ENCODE measurements around the gene MAN1C1. TPM values are rescaled to one million over a fixed set of nuclear protein-coding genes. Genes with fewer than 3 reads are reported as not detected.

Gene MAN1C1
- total and polyA plus RNA-seq, 2 donors (not counting 3 experiments of a cell fraction or from before 2014, with no cell fraction given) = 1.5 to 4.0 TPM

GRCh38 chr1:25683731-25684130, 67.1 kb downstream of the MAN1C1 start:
- TF ChIP-seq POLR2AphosphoS5 (IDR thresholded peaks at IDR 0.05; ENCODE audit: insufficient read depth, low read depth, low read length) = no peak
- TF ChIP-seq CTCF (IDR thresholded peaks at IDR 0.05; ENCODE audit: extremely low read depth in 1 of 2, insufficient read depth in 1 of 2, low read depth in 1 of 2, low read length in 2 of 2) = no peak
- TF ChIP-seq GATA2 (IDR thresholded peaks at IDR 0.05; ENCODE audit: insufficient read depth, insufficient read length, low read depth, low read length) = no peak
- TF ChIP-seq MYC (IDR thresholded peaks at IDR 0.05; ENCODE audit: low read depth, low read length) = no peak
- TF ChIP-seq FOS (IDR thresholded peaks at IDR 0.05; ENCODE audit: borderline replicate concordance, insufficient read depth, low read length) = no peak
- FAIRE-seq = no peak
- H3K27me3 ChIP-seq (ENCODE audit: control insufficient read depth in 2 of 2, insufficient read depth in 2 of 2, low read length in 2 of 2) = peaks cover 2 to 4% of the 10 kb centered on the region in 2 experiments
- H3K27ac ChIP-seq (ENCODE audit: insufficient read depth, low read depth, low read length) = no peak overlapping the region
- no peak overlapping the region for H3K4me2 ChIP-seq (ENCODE audit: insufficient read depth, low read length)
- no peaks in the 10 kb centered on the region for H3K4me1 ChIP-seq (ENCODE audit: control insufficient read depth, extremely low read depth, insufficient read depth, low read length)
- H3K9me1 ChIP-seq (replicated peaks; ENCODE audit: control insufficient read depth, extremely low read depth, insufficient read depth, low read length) = no peaks in the 10 kb centered on the region
- H3K36me3 ChIP-seq (ENCODE audit: control insufficient read depth in 2 of 2, extremely low read depth in 1 of 2, insufficient read depth in 2 of 2, low read length in 2 of 2) = no peaks in the 10 kb centered on the region
- intact Hi-C loops (cut with micrococcal nuclease) = no loop called here
- no peak overlapping the region for H3K4me3 ChIP-seq (replicated peaks in 1 of 3; ENCODE audit: insufficient read depth in 1 of 3, low read depth in 1 of 3, low read length in 3 of 3)
- H4K20me1 ChIP-seq (replicated peaks; ENCODE audit: control insufficient read depth, extremely low read depth, insufficient read depth, low read length) = no peaks in the 10 kb centered on the region
- BruUV-seq (replicated peaks) = no TSS peak
- dilution Hi-C loops (cut with MboI; ENCODE audit: extremely low pct_ligation_motif_present, low sequenced_read_pairs) = no loop called here
- ChIA-PET POLR2A (no interaction called here), CTCF (interaction anchor here (1.8 kb wide), 1 partner anchor 10 kb away, joined by 4 read pairs; no protein-coding TSS in a partner anchor)
- no peak overlapping the region for H3K9ac ChIP-seq (replicated peaks; ENCODE audit: extremely low read depth, insufficient read depth, low read length)
- H3K9me3 ChIP-seq (replicated peaks; ENCODE audit: control insufficient read depth, insufficient read depth, low read length) = no peaks in the 10 kb centered on the region
- no peaks in the 10 kb centered on the region for H3K79me2 ChIP-seq (ENCODE audit: control insufficient read depth, insufficient read depth, low read length)
- H2AFZ ChIP-seq (ENCODE audit: low read depth, low read length) = no peak overlapping the region
- DNase-seq (ENCODE audit: low read depth, low spot score) = no peak

Data from endothelial cell of umbilical vein (primary cell).